ENCODE data around the gene ARHGAP15.

DNA sequence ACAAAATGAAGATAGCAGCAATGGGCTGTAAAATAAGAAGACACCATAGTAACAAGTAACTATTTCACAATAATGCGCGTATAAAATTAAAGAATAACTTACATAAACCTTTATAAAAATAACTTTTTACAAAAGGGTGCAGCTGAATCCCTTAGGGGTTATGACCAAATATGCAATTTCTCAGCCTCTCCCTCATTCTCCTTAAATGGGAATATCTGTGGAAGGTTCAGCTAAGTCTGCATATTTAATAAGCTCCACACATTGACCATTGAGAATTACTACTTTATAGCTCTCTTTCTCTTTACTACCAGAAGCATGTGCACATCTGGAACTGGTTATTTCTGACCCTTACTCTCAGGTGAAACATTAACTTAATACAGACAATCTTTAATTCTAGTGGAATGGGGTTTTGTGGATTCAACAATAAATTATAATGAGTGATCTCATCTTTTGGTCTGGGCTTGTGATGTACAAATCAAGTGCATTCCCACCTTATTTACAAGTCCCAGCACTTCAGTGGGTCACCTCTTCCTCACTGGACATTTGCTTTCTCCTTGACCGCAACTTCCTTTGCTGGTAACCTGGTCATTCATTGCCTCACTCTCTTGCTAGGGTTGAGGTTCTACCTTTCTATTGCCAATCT is 15.7 kb downstream of the ARHGAP15 start:
- TF ChIP-seq, protein P1, sequence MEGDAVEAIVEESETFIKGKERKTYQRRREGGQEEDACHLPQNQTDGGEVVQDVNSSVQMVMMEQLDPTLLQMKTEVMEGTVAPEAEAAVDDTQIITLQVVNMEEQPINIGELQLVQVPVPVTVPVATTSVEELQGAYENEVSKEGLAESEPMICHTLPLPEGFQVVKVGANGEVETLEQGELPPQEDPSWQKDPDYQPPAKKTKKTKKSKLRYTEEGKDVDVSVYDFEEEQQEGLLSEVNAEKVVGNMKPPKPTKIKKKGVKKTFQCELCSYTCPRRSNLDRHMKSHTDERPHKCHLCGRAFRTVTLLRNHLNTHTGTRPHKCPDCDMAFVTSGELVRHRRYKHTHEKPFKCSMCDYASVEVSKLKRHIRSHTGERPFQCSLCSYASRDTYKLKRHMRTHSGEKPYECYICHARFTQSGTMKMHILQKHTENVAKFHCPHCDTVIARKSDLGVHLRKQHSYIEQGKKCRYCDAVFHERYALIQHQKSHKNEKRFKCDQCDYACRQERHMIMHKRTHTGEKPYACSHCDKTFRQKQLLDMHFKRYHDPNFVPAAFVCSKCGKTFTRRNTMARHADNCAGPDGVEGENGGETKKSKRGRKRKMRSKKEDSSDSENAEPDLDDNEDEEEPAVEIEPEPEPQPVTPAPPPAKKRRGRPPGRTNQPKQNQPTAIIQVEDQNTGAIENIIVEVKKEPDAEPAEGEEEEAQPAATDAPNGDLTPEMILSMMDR (IDR thresholded peaks at IDR 0.05) = no peak
- no peak for TF ChIP-seq POLR2A (IDR thresholded peaks at IDR 0.05)

Data from esophagus squamous epithelium (tissue), 4 donors.